Activated T-cell treated with anti-CD3 and anti-CD28 coated beads for 48 hours (primary cell): ENCODE measurements around the gene TFG.

Experiments used
- DNase-seq: peaks from one replicate; pipeline ENCODE4 v3.0.0-alpha.2; 2020; ENCODE audit warnings: low read depth

TFG gene

GRCh38 chr3:100706365-100706764 is 2.9 kb upstream of the TFG start:
- DNase-seq = no peak

GRCh38 chr3:100708644-100708988 is 678 bp upstream of the TFG start:
- no peak for DNase-seq

- peak; percentile 7 for DNase-seq
Observed at GRCh38 chr3:100709842-100710260, 557 bp downstream of the TFG start.

GRCh38 chr3:100710261-100710968 is 1.1 kb downstream of the TFG start:
- peak; percentile 70 for DNase-seq

GRCh38 chr3:100715176-100715575 is 5.9 kb downstream of the TFG start:
- no peak for DNase-seq

- DNase-seq = no peak
Observed at GRCh38 chr3:100717063-100717462, 7.8 kb downstream of the TFG start.

GRCh38 chr3:100717637-100718487 is 8.6 kb downstream of the TFG start:
- DNase-seq = no peak

GRCh38 chr3:100719136-100719535 is 9.8 kb downstream of the TFG start:
- no peak for DNase-seq

GRCh38 chr3:100720426-100720825 is 11.1 kb downstream of the TFG start:
- no peak for DNase-seq

GRCh38 chr3:100725935-100726513 is 16.7 kb downstream of the TFG start:
- DNase-seq = no peak

- DNase-seq = no peak
Observed at GRCh38 chr3:100726706-100727105, 17.4 kb downstream of the TFG start.

- DNase-seq = no peak
Observed at GRCh38 chr3:100730524-100730923, 21.2 kb downstream of the TFG start.

- no peak for DNase-seq
Observed at GRCh38 chr3:100732435-100732834, 23.1 kb downstream of the TFG start.

- no peak for DNase-seq
Observed at GRCh38 chr3:100737334-100737733, 28.0 kb downstream of the TFG start.

GRCh38 chr3:100740207-100740606 is 30.9 kb downstream of the TFG start:
- no peak for DNase-seq

GRCh38 chr3:100743535-100743934 is 34.2 kb downstream of the TFG start:
- DNase-seq = no peak

- no peak for DNase-seq
Observed at GRCh38 chr3:100744671-100745070, 35.4 kb downstream of the TFG start.

- no peak for DNase-seq
Observed at GRCh38 chr3:100745617-100746016, 36.3 kb downstream of the TFG start.

GRCh38 chr3:100746092-100746491 is 36.8 kb downstream of the TFG start:
- DNase-seq = no peak

- DNase-seq = no peak
Observed at GRCh38 chr3:100748220-100748619, 38.9 kb downstream of the TFG start.

- no peak for DNase-seq
Observed at GRCh38 chr3:100748967-100749366, 39.7 kb downstream of the TFG start.

- no peak for DNase-seq
Observed at GRCh38 chr3:100753846-100754245, 44.6 kb downstream of the TFG start.
